HepG2 (cell line): Measurements from ENCODE around the gene RRP36. TPM values are rescaled to one million over a fixed set of nuclear protein-coding genes. Genes with fewer than 3 reads are reported as not detected.
A peak's percentile ranks its signal among the peaks of the same experiment; 100 is the strongest.

Experiments used
- AGO2 ChIP-seq: fragments of 200-400 bp; formaldehyde crosslinking; optimal IDR thresholded peaks from 2 replicates; pipeline ENCODE3; 2017; ENCODE audit warnings: mild to moderate bottlenecking, low read depth, low read length, moderate library complexity
- AKAP8 ChIP-seq: sonication (generic); formaldehyde crosslinking; IDR thresholded peaks from 2 replicates; pipeline ENCODE4 v1.5.1; 2020; ENCODE audit warnings: mild to moderate bottlenecking, missing genetic modification reagents
- IKZF1 ChIP-seq: fragments of 450-650 bp; IDR thresholded peaks from 2 replicates; pipeline ENCODE4 v1.7.1; 2016
- IRF2 ChIP-seq: IDR thresholded peaks from 2 replicates; pipeline ENCODE4 v1.6.1; 2018; ENCODE audit warnings: missing genetic modification reagents, missing compliant biosample characterization
- KDM3A ChIP-seq: IDR thresholded peaks from 2 replicates; pipeline ENCODE4 v1.6.1; 2018; ENCODE audit warnings: low read depth, missing compliant biosample characterization
- NFE2 ChIP-seq: sonication (generic); formaldehyde crosslinking; IDR thresholded peaks from 2 replicates; pipeline ENCODE4 v1.4.0; 2020; ENCODE audit warnings: missing genetic modification reagents
- NRL ChIP-seq: sonication (generic); formaldehyde crosslinking; IDR thresholded peaks from 2 replicates; pipeline ENCODE4 v1.5.0; 2020; ENCODE audit warnings: missing genetic modification reagents, mild to moderate bottlenecking, moderate library complexity, borderline replicate concordance
- RCOR2 ChIP-seq: IDR thresholded peaks from 2 replicates; pipeline ENCODE4 v1.6.1; 2016; ENCODE audit warnings: missing biosample characterization, missing genetic modification reagents
- SNAI1 ChIP-seq: sonication (generic); formaldehyde crosslinking; IDR thresholded peaks from 2 replicates; pipeline ENCODE4 v1.5.0; 2020; ENCODE audit warnings: mild to moderate bottlenecking, missing genetic modification reagents, borderline replicate concordance
- SP5 ChIP-seq: IDR thresholded peaks from 2 replicates; pipeline ENCODE4 v1.6.1; 2016; ENCODE audit warnings: low read depth, borderline replicate concordance
- YEATS2 ChIP-seq: sonication (generic); formaldehyde crosslinking; IDR thresholded peaks from 2 replicates; pipeline ENCODE4 v1.4.0; 2020; ENCODE audit warnings: missing genetic modification reagents, borderline replicate concordance
- ZBTB8A ChIP-seq: sonication (generic); formaldehyde crosslinking; IDR thresholded peaks from 2 replicates; pipeline ENCODE4 v1.4.0; 2020; ENCODE audit warnings: mild to moderate bottlenecking, low read depth, missing genetic modification reagents, borderline replicate concordance
- ZIK1 ChIP-seq: sonication (generic); formaldehyde crosslinking; IDR thresholded peaks from 2 replicates; pipeline ENCODE4 v1.5.0; 2020; ENCODE audit warnings: mild to moderate bottlenecking, low read depth, missing genetic modification reagents, borderline replicate concordance
- ZMYM3 ChIP-seq: sonication (generic); formaldehyde crosslinking; IDR thresholded peaks from 2 replicates; pipeline ENCODE4 v1.5.1; 2020; ENCODE audit warnings: mild to moderate bottlenecking, missing genetic modification reagents
- ZNF460 ChIP-seq: sonication (generic); formaldehyde crosslinking; IDR thresholded peaks from 2 replicates; pipeline ENCODE4 v1.5.1; 2020; ENCODE audit warnings: missing genetic modification reagents, mild to moderate bottlenecking, borderline replicate concordance
- ZNF605 ChIP-seq: sonication (generic); formaldehyde crosslinking; IDR thresholded peaks from 2 replicates; pipeline ENCODE4 v1.8.0; 2022; ENCODE audit warnings: mild to moderate bottlenecking, missing genetic modification reagents
- ZNF660 ChIP-seq: sonication (generic); formaldehyde crosslinking; IDR thresholded peaks from 2 replicates; pipeline ENCODE4 v1.5.1; 2020; ENCODE audit warnings: mild to moderate bottlenecking, low read depth, missing genetic modification reagents, borderline replicate concordance
- ZNF777 ChIP-seq: sonication (generic); formaldehyde crosslinking; IDR thresholded peaks from 2 replicates; pipeline ENCODE4 v1.4.0; 2020; ENCODE audit warnings: missing genetic modification reagents
- ZNF792 ChIP-seq: IDR thresholded peaks from 2 replicates; pipeline ENCODE4 v1.6.1; 2016
- polyA plus RNA-seq, 8 experiments: library from polyadenylated mRNA; depleted of rRNA in 3 of 8; stranded (reverse) in 7 of 8; unstranded in 1 of 8; fragments of >200 nt; fragmentation: Illumina TruSeq in 4 of 8; extraction: Trizol in 4 of 8; gene quantifications; 2 replicates each; pipeline versions ENCODE4 v1.2.1 to v1.2.3, GENCODE V29; 2011 to 2016; ENCODE audit warnings: low read depth in 4 of 8, missing spikeins in 1 of 8, mixed read lengths in 1 of 8; ENCODE audit not compliant: insufficient read depth in 1 of 8
- total RNA-seq, 5 experiments: library from RNA; depleted of rRNA; stranded (reverse); fragments of >200 nt; fragmentation: Illumina TruSeq; extraction: Trizol; gene quantifications; 2 replicates each; pipeline ENCODE4 v1.2.3, GENCODE V29; 2016; ENCODE audit warnings: low read depth in 1 of 5
- TF ChIP-seq, protein P1 (sequence below): sonication (generic); formaldehyde crosslinking; IDR thresholded peaks from 2 replicates; pipeline ENCODE4 v1.5.0; 2020; ENCODE audit warnings: mild to moderate bottlenecking, missing genetic modification reagents
- TF ChIP-seq, protein P2 (sequence below): sonication (generic); formaldehyde crosslinking; IDR thresholded peaks from 2 replicates; pipeline ENCODE4 v1.4.0; 2020; ENCODE audit warnings: missing genetic modification reagents
- TF ChIP-seq, protein P3 (sequence below): sonication (generic); formaldehyde crosslinking; conservative IDR thresholded peaks from 2 replicates; pipeline ENCODE4 v1.4.0; 2020; ENCODE audit warnings: missing genetic modification reagents
- TF ChIP-seq, protein P4 (sequence below): sonication (generic); formaldehyde crosslinking; IDR thresholded peaks from 2 replicates; pipeline ENCODE4 v1.5.0; 2020; ENCODE audit warnings: mild to moderate bottlenecking, missing genetic modification reagents

The RRP36 gene
- total and polyA plus RNA-seq, 2 of the 13 experiments (the other 11 are each of a cell fraction or from before 2014, with no cell fraction given): 29.5 to 144 TPM

DNA sequence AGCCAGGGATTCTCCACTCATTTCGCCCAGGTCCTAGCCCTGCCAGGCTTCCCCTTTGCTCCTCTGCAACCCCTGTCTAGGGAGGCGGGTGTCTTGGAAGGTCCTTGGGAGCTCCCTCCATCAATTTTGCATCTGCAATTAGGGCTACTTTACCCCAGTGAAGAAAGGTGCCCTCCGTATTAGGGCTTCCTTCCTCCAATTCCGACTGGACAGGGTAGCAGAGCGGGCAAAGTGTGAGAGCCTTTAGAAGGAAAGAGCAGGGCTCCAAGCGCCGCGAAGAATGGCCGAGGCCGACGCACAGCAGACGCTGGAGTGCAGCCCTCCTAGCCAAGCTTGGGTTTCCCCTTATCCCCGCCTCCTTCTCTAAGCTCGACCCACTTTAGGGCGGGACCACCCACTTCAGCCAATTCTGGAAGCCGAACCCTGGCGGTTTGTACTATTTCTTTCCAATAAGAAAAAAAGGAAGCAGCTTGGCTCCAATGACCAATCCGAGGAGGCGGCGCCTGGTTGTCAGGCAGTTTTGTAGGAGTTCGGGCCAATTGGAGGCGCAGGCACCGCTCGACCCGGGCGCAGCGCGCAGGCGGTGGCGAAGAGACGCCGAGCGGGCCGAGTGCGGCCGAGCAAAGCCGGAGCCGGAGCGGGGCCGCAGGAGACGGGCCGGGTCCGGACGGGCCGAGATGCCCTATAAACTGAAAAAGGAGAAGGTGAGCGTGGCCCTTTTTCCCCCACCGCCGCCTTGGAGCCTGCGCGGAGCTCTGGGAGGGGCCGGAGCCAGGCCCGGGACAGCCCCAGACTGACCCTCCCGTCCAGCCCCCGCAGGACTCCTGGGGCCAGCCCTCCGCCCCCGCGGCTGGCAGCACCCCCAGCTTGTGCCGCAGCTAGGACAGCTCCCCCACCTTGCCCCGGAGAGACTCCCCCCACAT is 37.2 kb upstream of the RRP36 start, which contains the start of gene PPP2R5D (continued):
- TF ChIP-seq, protein P1, sequence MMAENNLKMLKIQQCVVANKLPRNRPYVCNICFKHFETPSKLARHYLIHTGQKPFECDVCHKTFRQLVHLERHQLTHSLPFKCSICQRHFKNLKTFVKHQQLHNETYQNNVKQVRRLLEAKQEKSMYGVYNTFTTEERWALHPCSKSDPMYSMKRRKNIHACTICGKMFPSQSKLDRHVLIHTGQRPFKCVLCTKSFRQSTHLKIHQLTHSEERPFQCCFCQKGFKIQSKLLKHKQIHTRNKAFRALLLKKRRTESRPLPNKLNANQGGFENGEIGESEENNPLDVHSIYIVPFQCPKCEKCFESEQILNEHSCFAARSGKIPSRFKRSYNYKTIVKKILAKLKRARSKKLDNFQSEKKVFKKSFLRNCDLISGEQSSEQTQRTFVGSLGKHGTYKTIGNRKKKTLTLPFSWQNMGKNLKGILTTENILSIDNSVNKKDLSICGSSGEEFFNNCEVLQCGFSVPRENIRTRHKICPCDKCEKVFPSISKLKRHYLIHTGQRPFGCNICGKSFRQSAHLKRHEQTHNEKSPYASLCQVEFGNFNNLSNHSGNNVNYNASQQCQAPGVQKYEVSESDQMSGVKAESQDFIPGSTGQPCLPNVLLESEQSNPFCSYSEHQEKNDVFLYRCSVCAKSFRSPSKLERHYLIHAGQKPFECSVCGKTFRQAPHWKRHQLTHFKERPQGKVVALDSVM: 0 out of 2 replicates have a peak, but pooled peaks have one; percentile 1
- TF ChIP-seq IKZF1 (no peak), AKAP8 (no peak; the same call in 1 of the 2 replicates), YEATS2 (CRISPR knock-in tag) (peak; percentile 62; the same call in 1 of the 2 replicates), IRF2 (peak; percentile 36; the same call in 1 of the 2 replicates), AGO2 (peak; percentile 46), NFE2 (CRISPR knock-in tag) (no peak), ZNF605 (CRISPR knock-in tag) (no peak; the same call in 1 of the 2 replicates), RCOR2 (no peak), KDM3A (CRISPR knock-in tag) (no peak), ZIK1 (CRISPR knock-in tag) (no peak), ZNF460 (CRISPR knock-in tag) (no peak), ZNF792 (no peak), NRL (CRISPR knock-in tag) (no peak), ZNF777 (CRISPR knock-in tag) (peak; percentile 94), SNAI1 (peak; percentile 84; the same call in 1 of the 2 replicates), ZBTB8A (no peak), ZNF660 (no peak), SP5 (CRISPR knock-in tag) (no peak), ZMYM3 (CRISPR knock-in tag) (no peak; the same call in 1 of the 2 replicates)
- TF ChIP-seq, protein P2, sequence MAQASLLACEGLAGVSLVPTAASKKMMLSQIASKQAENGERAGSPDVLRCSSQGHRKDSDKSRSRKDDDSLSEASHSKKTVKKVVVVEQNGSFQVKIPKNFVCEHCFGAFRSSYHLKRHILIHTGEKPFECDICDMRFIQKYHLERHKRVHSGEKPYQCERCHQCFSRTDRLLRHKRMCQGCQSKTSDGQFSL: peak; percentile 33; the same call in 1 of the 2 replicates
- TF ChIP-seq, protein P3, sequence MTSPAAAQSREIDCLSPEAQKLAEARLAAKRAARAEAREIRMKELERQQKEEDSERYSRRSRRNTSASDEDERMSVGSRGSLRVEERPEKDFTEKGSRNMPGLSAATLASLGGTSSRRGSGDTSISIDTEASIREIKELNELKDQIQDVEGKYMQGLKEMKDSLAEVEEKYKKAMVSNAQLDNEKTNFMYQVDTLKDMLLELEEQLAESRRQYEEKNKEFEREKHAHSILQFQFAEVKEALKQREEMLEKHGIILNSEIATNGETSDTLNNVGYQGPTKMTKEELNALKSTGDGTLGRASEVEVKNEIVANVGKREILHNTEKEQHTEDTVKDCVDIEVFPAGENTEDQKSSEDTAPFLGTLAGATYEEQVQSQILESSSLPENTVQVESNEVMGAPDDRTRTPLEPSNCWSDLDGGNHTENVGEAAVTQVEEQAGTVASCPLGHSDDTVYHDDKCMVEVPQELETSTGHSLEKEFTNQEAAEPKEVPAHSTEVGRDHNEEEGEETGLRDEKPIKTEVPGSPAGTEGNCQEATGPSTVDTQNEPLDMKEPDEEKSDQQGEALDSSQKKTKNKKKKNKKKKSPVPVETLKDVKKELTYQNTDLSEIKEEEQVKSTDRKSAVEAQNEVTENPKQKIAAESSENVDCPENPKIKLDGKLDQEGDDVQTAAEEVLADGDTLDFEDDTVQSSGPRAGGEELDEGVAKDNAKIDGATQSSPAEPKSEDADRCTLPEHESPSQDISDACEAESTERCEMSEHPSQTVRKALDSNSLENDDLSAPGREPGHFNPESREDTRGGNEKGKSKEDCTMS (CRISPR knock-in tag): no peak
- TF ChIP-seq, protein P4, sequence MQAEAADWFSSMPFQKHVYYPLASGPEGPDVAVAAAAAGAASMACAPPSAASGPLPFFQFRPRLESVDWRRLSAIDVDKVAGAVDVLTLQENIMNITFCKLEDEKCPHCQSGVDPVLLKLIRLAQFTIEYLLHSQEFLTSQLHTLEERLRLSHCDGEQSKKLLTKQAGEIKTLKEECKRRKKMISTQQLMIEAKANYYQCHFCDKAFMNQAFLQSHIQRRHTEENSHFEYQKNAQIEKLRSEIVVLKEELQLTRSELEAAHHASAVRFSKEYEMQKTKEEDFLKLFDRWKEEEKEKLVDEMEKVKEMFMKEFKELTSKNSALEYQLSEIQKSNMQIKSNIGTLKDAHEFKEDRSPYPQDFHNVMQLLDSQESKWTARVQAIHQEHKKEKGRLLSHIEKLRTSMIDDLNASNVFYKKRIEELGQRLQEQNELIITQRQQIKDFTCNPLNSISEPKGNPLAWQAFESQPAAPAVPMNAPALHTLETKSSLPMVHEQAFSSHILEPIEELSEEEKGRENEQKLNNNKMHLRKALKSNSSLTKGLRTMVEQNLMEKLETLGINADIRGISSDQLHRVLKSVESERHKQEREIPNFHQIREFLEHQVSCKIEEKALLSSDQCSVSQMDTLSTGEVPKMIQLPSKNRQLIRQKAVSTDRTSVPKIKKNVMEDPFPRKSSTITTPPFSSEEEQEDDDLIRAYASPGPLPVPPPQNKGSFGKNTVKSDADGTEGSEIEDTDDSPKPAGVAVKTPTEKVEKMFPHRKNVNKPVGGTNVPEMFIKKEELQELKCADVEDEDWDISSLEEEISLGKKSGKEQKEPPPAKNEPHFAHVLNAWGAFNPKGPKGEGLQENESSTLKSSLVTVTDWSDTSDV: no peak
